ENCODE measurements around the gene NT5C2.
"Not testable (repeated sequence)": the region's sequence is repeated elsewhere in the genome, so short reads cannot be mapped to it uniquely, and the experiment has no call there.

Gene NT5C2

DNA sequence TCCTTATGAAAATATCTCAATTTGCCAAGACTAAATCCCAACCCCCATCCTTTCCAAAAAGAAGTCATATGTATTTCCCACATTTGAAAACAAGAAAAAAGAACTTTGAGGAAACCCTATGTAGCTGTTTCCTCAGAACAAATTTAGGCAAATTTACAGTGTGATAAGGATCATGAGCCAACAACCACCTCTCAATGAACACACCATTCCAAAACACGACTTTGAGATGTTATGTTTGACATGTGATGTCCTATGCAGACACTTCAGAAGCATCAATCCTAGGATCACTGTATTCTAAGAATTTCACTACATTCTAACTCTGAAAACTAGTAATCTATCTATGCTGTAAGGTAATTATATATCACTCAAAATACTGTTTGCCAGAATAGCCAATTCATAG, 62.2 kb downstream of the NT5C2 start:
- H3K27ac ChIP-seq = no peak overlapping the region
- TF ChIP-seq ZFX (IDR thresholded peaks at IDR 0.05; ENCODE audit: borderline replicate concordance) = no peak

DNA sequence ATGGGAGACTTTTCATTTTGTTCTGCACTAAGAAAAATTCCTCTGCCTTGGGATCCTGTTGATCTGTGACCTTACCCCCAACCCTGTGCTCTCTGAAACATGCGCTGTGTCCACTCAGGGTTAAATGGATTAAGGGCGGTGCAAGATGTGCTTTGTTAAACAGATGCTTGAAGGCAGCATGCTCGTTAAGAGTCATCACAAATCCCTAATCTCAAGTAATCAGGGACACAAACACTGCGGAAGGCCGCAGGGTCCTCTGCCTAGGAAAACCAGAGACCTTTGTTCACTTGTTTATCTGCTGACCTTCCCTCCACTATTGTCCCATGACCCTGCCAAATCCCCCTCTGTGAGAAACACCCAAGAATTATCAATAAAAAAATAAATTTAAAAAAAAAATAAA, 62.9 kb downstream of the NT5C2 start:
- H3K27ac ChIP-seq = not testable (repeated sequence)

DNA sequence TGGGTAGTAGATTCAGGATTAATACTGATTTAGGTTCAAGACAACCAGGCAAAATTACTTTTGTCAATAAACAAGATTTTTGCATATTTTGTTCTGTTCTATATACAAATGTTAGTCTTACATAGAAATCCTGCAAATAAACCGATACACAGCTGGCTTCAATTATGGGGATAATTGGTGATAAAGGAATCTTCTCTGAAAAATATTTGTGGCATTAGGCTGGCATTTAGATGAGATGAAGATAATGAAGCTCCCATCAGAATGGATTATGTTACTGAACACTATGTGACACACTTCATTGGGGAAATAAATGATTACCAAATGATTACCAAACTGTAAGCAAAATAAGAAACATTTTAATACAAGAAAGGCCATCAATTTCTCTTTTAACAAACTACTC, 65.8 kb downstream of the NT5C2 start:
- TF ChIP-seq, protein P1, sequence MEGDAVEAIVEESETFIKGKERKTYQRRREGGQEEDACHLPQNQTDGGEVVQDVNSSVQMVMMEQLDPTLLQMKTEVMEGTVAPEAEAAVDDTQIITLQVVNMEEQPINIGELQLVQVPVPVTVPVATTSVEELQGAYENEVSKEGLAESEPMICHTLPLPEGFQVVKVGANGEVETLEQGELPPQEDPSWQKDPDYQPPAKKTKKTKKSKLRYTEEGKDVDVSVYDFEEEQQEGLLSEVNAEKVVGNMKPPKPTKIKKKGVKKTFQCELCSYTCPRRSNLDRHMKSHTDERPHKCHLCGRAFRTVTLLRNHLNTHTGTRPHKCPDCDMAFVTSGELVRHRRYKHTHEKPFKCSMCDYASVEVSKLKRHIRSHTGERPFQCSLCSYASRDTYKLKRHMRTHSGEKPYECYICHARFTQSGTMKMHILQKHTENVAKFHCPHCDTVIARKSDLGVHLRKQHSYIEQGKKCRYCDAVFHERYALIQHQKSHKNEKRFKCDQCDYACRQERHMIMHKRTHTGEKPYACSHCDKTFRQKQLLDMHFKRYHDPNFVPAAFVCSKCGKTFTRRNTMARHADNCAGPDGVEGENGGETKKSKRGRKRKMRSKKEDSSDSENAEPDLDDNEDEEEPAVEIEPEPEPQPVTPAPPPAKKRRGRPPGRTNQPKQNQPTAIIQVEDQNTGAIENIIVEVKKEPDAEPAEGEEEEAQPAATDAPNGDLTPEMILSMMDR (IDR thresholded peaks at IDR 0.05) = no peak
- TF ChIP-seq ZFX (IDR thresholded peaks at IDR 0.05; ENCODE audit: borderline replicate concordance) = no peak
- no peak overlapping the region for H3K27ac ChIP-seq

DNA sequence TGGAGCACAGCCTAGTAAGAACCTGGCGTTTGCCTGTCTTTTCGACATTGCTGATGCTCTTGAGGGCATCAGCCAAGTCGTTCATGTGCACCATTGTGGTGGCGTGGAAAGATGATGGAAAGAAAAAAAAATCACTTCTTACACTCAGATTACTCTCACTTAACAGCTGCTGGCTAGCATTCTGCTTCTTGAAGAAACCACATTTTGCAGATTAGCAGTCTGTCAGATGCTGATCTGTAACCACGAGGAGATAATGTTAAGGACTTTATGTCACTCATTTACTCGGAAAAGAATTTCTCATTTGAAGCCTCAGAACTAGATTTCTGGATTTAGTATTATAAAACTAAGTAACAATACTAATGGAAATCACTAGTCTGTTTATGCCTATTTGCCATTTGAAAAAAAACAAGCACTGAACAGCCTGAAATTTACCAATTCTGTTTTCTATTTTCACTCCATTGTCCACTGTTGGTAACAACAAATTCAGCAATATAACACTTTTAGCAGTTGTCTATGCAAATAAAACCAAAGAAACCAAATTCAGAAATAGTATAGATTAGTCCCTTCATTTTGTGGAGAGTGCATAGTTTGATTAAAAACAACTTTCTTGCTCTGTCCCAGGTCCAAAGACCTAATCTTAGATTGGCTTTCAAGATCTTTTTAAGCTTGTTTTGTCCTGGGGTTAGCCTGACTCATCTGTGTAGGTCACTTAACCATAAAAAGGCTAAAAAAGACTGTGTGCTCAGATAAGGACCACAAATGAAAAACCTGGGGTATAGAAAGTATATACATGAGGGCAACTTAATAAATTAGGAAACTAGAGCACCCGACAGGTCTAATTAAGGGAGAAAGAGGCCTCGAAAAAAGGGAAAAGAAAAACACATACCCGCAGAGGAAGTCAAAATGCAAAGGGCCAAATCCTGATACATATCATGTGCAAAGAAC, 67.5 kb downstream of the NT5C2 start:
- TF ChIP-seq ZFX (IDR thresholded peaks at IDR 0.05; ENCODE audit: borderline replicate concordance) = no peak
- TF ChIP-seq, protein P1 (IDR thresholded peaks at IDR 0.05) = no peak
- H3K27ac ChIP-seq = no peak overlapping the region

DNA sequence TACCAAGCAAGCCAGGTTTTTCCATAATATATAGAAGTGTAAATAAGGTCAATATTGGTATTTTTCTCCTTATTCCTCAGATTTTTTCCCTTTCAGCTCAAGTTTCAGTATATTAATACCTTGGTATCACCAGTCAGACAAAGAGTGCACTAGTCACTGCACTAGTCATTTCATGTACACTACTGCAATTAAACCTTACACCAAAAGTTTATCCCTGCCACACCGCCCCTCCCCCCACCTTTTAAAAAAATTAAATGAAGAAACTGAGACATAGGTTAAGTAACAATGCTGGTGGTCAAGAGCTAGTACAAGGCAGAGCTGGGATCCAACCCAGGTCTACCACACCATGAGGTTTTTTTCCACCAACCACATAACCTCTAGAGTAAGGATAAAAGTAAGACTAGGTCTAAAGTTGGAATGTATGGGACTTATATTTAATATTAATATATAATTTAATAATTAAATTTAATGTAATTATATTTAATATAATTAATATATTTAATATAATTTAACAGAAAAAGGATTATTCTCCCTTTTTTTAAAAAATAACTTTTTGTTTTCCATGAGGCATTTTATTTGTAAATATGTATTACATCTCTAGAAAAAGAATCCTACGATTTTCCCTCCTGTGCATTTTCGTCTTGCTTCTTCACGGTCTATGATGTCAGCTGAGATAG, 68.5 kb downstream of the NT5C2 start:
- no peak for TF ChIP-seq ZFX (IDR thresholded peaks at IDR 0.05; ENCODE audit: borderline replicate concordance)
- TF ChIP-seq, protein P1 (IDR thresholded peaks at IDR 0.05) = no peak
- H3K27ac ChIP-seq = no peak overlapping the region

DNA sequence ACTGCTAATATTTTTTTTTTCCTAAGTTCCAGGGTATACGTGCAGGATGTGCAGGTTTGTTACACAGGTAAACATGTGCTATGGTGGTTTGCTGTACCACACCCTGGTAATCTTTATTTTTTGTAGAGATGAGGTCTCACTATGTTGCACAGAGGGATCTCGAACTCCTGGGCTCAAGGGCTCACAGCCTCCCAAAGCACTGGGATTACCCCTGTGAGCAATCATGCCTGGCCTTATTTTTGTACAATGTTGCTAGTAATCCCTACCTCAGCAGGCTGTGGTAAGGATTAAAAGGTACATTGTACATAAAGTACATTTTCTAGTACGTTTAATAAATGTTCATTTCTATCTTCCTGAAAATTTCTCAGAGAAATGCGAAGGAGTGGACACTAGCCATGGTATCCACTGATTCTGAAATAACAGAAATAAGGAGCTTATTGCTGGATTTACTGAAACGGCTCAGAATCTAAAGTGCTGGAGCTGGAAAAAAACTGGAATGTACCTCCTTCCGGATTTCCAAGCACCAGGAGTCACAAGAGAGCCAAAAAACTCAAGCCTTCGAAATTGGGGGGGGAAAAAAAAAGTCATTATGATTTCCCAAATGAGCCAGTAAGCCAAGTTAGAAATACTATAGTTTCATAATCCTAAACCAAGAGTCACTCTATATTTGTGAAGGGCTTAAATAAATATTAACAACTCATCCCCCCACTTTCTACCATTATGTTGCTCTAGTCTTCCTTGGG, 69.6 kb downstream of the NT5C2 start:
- no peak overlapping the region for H3K27ac ChIP-seq
- TF ChIP-seq, protein P1 (IDR thresholded peaks at IDR 0.05) = no peak
- no peak for TF ChIP-seq ZFX (IDR thresholded peaks at IDR 0.05; ENCODE audit: borderline replicate concordance)

DNA sequence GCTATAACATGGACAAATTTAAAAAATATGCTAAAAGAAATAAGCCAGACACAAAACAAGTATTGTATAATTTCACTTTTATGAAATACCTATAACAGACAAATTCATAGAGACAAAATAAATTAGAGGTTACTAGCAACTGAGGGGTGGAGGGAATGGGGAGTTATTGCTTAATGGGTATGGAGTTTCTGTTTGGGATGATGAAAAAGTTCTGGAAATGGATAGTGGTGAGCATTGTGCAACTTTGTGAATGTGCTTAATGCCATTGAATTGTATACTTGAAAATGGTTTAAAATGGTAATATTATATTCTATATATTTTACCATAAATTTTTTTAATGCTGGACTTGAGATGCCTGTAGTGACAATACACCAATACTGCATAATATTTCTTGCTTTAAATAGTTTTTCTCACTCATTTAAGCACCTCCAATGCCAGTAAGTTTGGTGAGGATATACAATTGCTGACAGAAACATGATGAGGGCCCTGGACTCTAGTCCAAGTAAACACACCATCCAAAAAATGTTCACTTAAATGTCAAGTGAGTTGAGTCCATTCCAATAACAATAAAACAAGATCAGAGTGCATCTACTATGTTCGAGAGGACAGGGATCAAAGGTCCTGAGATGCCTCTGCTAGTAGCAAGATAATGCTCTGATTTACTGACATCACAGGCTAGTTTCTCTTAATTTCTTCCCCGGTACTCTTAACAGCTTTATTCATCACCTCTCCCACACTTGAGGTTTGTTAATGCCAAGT, 71.9 kb downstream of the NT5C2 start:
- no peak overlapping the region for H3K27ac ChIP-seq
- TF ChIP-seq, protein P1 (IDR thresholded peaks at IDR 0.05) = no peak
- no peak for TF ChIP-seq ZFX (IDR thresholded peaks at IDR 0.05; ENCODE audit: borderline replicate concordance)
